Stimulated activated memory B cell treated with anti-CD40 and anti-IgM and Interleukin-4, amounts not matched to agents 10 μg/mL and 1 μg/mL and 100 μg/mL, for 72 hours (primary cell): ENCODE data around the gene RAB11FIP5.

Experiments used
- ATAC-seq: fragments of 150-1000 bp; cut with Tn5 transposase; 2 replicates; pipeline ENCODE4 v1.10.0; 2021
- H3K27ac Mint-ChIP-seq: one replicate; pipeline ENCODE4 v1.8.0; 2022; ENCODE audit warnings: mild to moderate bottlenecking, mixed read lengths
- H3K27me3 Mint-ChIP-seq: one replicate; pipeline ENCODE4 v1.8.0; 2022; ENCODE audit warnings: mixed read lengths
- H3K36me3 Mint-ChIP-seq: one replicate; pipeline ENCODE4 v1.8.0; 2022; ENCODE audit warnings: mixed read lengths
- H3K4me1 Mint-ChIP-seq: one replicate; pipeline ENCODE4 v1.8.0; 2022; ENCODE audit warnings: mixed read lengths
- H3K4me3 Mint-ChIP-seq: one replicate; pipeline ENCODE4 v1.8.0; 2022; ENCODE audit warnings: mild to moderate bottlenecking, moderate library complexity, mixed read lengths
- H3K9me3 Mint-ChIP-seq: one replicate; pipeline ENCODE4 v1.8.0; 2022; ENCODE audit warnings: mixed read lengths

Gene RAB11FIP5

GRCh38 chr2:73035899-73036711 is 76.6 kb downstream of the RAB11FIP5 start:
- H3K4me3 Mint-ChIP-seq, result no peak overlapping the region
- no peak overlapping the region for H3K27ac Mint-ChIP-seq
- no peaks in the 10 kb centered on the region for H3K4me1 Mint-ChIP-seq
- H3K9me3 Mint-ChIP-seq, result peaks cover 4% of the 10 kb centered on the region
- H3K36me3 Mint-ChIP-seq, result peaks cover 22% of the 10 kb centered on the region
- no peak for ATAC-seq
- H3K27me3 Mint-ChIP-seq, result no peaks in the 10 kb centered on the region

- Mint-ChIP-seq H3K4me1 (no peaks in the 10 kb centered on the region), H3K36me3 (peaks cover 23% of the 10 kb centered on the region), H3K27ac (no peak overlapping the region), H3K27me3 (no peaks in the 10 kb centered on the region), H3K4me3 (no peak overlapping the region), H3K9me3 (peaks cover 4% of the 10 kb centered on the region)
- no peak for ATAC-seq
Measured at GRCh38 chr2:73034661-73035375, 77.9 kb downstream of the RAB11FIP5 start.

- Mint-ChIP-seq H3K36me3 (peaks cover 16% of the 10 kb centered on the region), H3K4me1 (no peaks in the 10 kb centered on the region), H3K27me3 (no peaks in the 10 kb centered on the region), H3K4me3 (no peak overlapping the region), H3K9me3 (peaks cover 4% of the 10 kb centered on the region), H3K27ac (no peak overlapping the region)
- ATAC-seq, result no peak
Measured at GRCh38 chr2:73033766-73034381, 78.9 kb downstream of the RAB11FIP5 start.

GRCh38 chr2:73033142-73033765 is 79.5 kb downstream of the RAB11FIP5 start:
- H3K36me3 Mint-ChIP-seq, result peaks cover 18% of the 10 kb centered on the region
- no peaks in the 10 kb centered on the region for H3K4me1 Mint-ChIP-seq
- H3K9me3 Mint-ChIP-seq, result peaks cover 4% of the 10 kb centered on the region
- H3K27ac Mint-ChIP-seq, result no peak overlapping the region
- no peaks in the 10 kb centered on the region for H3K27me3 Mint-ChIP-seq
- no peak overlapping the region for H3K4me3 Mint-ChIP-seq
- ATAC-seq, result no peak

GRCh38 chr2:73032702-73033097 is 80.0 kb downstream of the RAB11FIP5 start:
- Mint-ChIP-seq H3K27ac (no peak overlapping the region), H3K4me1 (no peaks in the 10 kb centered on the region), H3K36me3 (peaks cover 24% of the 10 kb centered on the region), H3K27me3 (no peaks in the 10 kb centered on the region), H3K9me3 (peaks cover 4% of the 10 kb centered on the region), H3K4me3 (no peak overlapping the region)
- no peak for ATAC-seq

GRCh38 chr2:73031725-73032701 is 80.7 kb downstream of the RAB11FIP5 start:
- Mint-ChIP-seq H3K27ac (no peak overlapping the region), H3K27me3 (no peaks in the 10 kb centered on the region), H3K4me1 (no peaks in the 10 kb centered on the region), H3K9me3 (peaks cover 4% of the 10 kb centered on the region), H3K36me3 (peaks cover 19% of the 10 kb centered on the region), H3K4me3 (no peak overlapping the region)
- no peak for ATAC-seq

GRCh38 chr2:73031095-73031678 is 81.6 kb downstream of the RAB11FIP5 start:
- Mint-ChIP-seq H3K27ac (no peak overlapping the region), H3K36me3 (peaks cover 17% of the 10 kb centered on the region), H3K4me3 (no peak overlapping the region), H3K27me3 (no peaks in the 10 kb centered on the region), H3K9me3 (peaks cover 4% of the 10 kb centered on the region), H3K4me1 (no peaks in the 10 kb centered on the region)
- ATAC-seq, result no peak

GRCh38 chr2:73028841-73029240 is 83.9 kb downstream of the RAB11FIP5 start:
- no peaks in the 10 kb centered on the region for H3K4me1 Mint-ChIP-seq
- no peak overlapping the region for H3K4me3 Mint-ChIP-seq
- no peak overlapping the region for H3K27ac Mint-ChIP-seq
- peaks cover 4% of the 10 kb centered on the region for H3K9me3 Mint-ChIP-seq
- H3K36me3 Mint-ChIP-seq, result peaks cover 17% of the 10 kb centered on the region
- H3K27me3 Mint-ChIP-seq, result no peaks in the 10 kb centered on the region
- no peak for ATAC-seq

GRCh38 chr2:73027340-73027739 is 85.4 kb downstream of the RAB11FIP5 start:
- Mint-ChIP-seq H3K36me3 (peaks cover 14% of the 10 kb centered on the region), H3K9me3 (no peaks in the 10 kb centered on the region), H3K27ac (no peak overlapping the region), H3K4me1 (no peaks in the 10 kb centered on the region), H3K4me3 (no peak overlapping the region), H3K27me3 (no peaks in the 10 kb centered on the region)
- no peak for ATAC-seq

- no peaks in the 10 kb centered on the region for H3K27me3 Mint-ChIP-seq
- no peak overlapping the region for H3K27ac Mint-ChIP-seq
- no peaks in the 10 kb centered on the region for H3K4me1 Mint-ChIP-seq
- H3K36me3 Mint-ChIP-seq, result peaks cover 25% of the 10 kb centered on the region
- ATAC-seq, result no peak
- H3K9me3 Mint-ChIP-seq, result no peaks in the 10 kb centered on the region
- H3K4me3 Mint-ChIP-seq, result no peak overlapping the region
Measured at GRCh38 chr2:73023497-73023896, 89.3 kb downstream of the RAB11FIP5 start.
